Measurements from ENCODE around the gene HRH2.

HRH2 gene

GRCh38 chr5:175747539-175748060 is 89.7 kb downstream of the HRH2 start:
- no peak for TF ChIP-seq POLR2AphosphoS5 (IDR thresholded peaks at IDR 0.05; ENCODE audit: low read depth, low read length)
- TF ChIP-seq TAF1 (IDR thresholded peaks at IDR 0.05; ENCODE audit: borderline replicate concordance, insufficient read depth, low read length): no peak
- TF ChIP-seq FOXP2 (optimal IDR thresholded peaks at IDR 0.05; ENCODE audit: borderline replicate concordance, extremely low read depth, extremely low read length, insufficient read depth): no peak
- TF ChIP-seq SIN3A (IDR thresholded peaks at IDR 0.05; ENCODE audit: borderline replicate concordance, insufficient read depth, low read length): no peak
- TF ChIP-seq, protein P1, sequence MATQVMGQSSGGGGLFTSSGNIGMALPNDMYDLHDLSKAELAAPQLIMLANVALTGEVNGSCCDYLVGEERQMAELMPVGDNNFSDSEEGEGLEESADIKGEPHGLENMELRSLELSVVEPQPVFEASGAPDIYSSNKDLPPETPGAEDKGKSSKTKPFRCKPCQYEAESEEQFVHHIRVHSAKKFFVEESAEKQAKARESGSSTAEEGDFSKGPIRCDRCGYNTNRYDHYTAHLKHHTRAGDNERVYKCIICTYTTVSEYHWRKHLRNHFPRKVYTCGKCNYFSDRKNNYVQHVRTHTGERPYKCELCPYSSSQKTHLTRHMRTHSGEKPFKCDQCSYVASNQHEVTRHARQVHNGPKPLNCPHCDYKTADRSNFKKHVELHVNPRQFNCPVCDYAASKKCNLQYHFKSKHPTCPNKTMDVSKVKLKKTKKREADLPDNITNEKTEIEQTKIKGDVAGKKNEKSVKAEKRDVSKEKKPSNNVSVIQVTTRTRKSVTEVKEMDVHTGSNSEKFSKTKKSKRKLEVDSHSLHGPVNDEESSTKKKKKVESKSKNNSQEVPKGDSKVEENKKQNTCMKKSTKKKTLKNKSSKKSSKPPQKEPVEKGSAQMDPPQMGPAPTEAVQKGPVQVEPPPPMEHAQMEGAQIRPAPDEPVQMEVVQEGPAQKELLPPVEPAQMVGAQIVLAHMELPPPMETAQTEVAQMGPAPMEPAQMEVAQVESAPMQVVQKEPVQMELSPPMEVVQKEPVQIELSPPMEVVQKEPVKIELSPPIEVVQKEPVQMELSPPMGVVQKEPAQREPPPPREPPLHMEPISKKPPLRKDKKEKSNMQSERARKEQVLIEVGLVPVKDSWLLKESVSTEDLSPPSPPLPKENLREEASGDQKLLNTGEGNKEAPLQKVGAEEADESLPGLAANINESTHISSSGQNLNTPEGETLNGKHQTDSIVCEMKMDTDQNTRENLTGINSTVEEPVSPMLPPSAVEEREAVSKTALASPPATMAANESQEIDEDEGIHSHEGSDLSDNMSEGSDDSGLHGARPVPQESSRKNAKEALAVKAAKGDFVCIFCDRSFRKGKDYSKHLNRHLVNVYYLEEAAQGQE (IDR thresholded peaks at IDR 0.05; ENCODE audit: insufficient read depth in 1 of 2, low read depth in 2 of 2, low read length in 2 of 2): no peak

- no peak for TF ChIP-seq POLR2AphosphoS5 (IDR thresholded peaks at IDR 0.05; ENCODE audit: low read depth, low read length)
- no peak for TF ChIP-seq FOXP2 (optimal IDR thresholded peaks at IDR 0.05; ENCODE audit: borderline replicate concordance, extremely low read depth, extremely low read length, insufficient read depth)
- no peak for TF ChIP-seq SIN3A (IDR thresholded peaks at IDR 0.05; ENCODE audit: borderline replicate concordance, insufficient read depth, low read length)
- TF ChIP-seq TAF1 (IDR thresholded peaks at IDR 0.05; ENCODE audit: borderline replicate concordance, insufficient read depth, low read length): no peak
- TF ChIP-seq, protein P1 (IDR thresholded peaks at IDR 0.05; ENCODE audit: insufficient read depth in 1 of 2, low read depth in 2 of 2, low read length in 2 of 2): no peak
These were observed 90.8 kb downstream of the HRH2 start for GRCh38 chr5:175748650-175749049.

- TF ChIP-seq TAF1 (IDR thresholded peaks at IDR 0.05; ENCODE audit: borderline replicate concordance, insufficient read depth, low read length): no peak
- TF ChIP-seq FOXP2 (optimal IDR thresholded peaks at IDR 0.05; ENCODE audit: borderline replicate concordance, extremely low read depth, extremely low read length, insufficient read depth): no peak
- no peak for TF ChIP-seq POLR2AphosphoS5 (IDR thresholded peaks at IDR 0.05; ENCODE audit: low read depth, low read length)
- TF ChIP-seq, protein P1 (IDR thresholded peaks at IDR 0.05; ENCODE audit: insufficient read depth in 1 of 2, low read depth in 2 of 2, low read length in 2 of 2): no peak
- no peak for TF ChIP-seq SIN3A (IDR thresholded peaks at IDR 0.05; ENCODE audit: borderline replicate concordance, insufficient read depth, low read length)
These were observed 91.7 kb downstream of the HRH2 start for GRCh38 chr5:175749591-175749990.

DNA sequence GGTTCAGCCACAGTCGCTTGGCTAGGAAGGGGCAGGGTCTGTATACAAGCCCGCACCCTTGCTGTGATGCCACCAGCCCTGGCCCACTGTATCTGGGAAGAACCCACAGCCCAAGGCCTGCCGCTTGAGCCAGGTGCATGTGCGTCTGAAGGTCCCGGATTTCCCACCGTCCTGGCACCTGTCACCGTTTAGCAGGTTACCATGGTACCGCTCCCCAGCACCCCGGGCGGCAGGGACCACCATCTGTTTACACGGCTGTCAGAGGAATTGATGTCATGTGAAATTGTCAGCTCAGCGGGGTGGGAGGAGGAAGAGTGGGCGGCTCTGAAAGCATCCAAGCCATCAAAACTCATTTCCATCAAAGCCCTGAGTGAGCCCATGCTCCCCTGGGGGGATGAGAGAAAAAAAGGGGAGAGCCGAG is 92.7 kb downstream of the HRH2 start:
- TF ChIP-seq, protein P1 (IDR thresholded peaks at IDR 0.05; ENCODE audit: insufficient read depth in 1 of 2, low read depth in 2 of 2, low read length in 2 of 2): no peak
- TF ChIP-seq TAF1 (IDR thresholded peaks at IDR 0.05; ENCODE audit: borderline replicate concordance, insufficient read depth, low read length) (no peak), SIN3A (IDR thresholded peaks at IDR 0.05; ENCODE audit: borderline replicate concordance, insufficient read depth, low read length) (no peak), POLR2AphosphoS5 (IDR thresholded peaks at IDR 0.05; ENCODE audit: low read depth, low read length) (no peak), FOXP2 (optimal IDR thresholded peaks at IDR 0.05; ENCODE audit: borderline replicate concordance, extremely low read depth, extremely low read length, insufficient read depth) (no peak)
